ENCODE results near the gene KRTAP5-8.
"Not testable (repeated sequence)": the region's sequence is repeated elsewhere in the genome, so short reads cannot be mapped to it uniquely, and the experiment has no call there.

Gene KRTAP5-8

DNA sequence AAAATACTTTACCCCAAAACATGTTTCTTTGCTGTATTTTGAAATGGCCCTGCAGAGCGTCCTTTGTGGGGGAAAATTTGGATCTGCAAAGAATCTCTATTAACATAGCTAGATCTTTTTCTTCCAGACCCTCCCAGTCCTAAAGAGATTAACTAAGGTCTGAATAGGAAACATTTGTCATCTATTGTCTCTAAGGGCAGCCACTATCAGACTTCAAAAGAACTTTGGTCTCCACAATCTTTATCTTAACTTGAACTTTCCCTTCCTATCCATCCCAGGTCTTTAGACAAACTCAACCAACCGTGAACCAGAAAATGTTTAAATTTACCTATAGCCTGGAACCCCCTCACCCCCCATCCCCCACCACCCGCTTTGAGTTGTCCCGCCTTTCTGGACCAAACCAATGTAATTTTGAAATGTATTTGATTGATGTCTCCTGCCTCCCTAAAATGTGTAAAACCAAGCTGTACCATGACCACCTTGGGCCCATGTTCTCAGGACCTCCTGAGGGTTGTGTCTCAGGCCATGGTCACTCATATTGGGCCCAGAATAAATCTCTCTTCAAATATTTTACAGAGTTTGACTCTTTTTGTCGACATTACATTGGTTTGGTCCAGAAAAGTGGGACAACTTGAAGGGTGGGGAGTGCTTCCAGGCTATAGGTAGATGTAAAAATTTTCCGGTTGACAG is 6.8 kb downstream of the KRTAP5-8 start:
- no peak for DNase-seq

- DNase-seq, result no peak
These were observed 7.7 kb downstream of the KRTAP5-8 start for GRCh38 chr11:71545405-71545966.

DNA sequence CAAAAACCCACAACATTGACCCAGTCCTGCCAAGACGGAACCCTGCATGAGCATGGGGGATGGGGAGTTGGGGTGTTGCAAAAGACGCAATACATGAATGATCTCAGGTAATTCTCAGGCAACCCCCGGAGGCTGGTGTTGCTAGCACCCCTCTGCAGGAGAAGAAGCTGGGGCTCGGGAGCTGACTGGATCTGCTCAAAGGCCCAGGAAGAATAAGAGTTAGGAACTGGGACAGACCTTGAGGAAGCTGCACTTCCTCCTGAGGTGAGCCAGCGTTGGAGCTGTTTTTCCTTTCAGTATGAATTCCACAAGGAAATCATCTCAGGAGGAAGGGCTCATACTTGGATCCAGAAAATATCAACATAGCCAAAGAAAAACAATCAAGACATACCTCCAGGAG is 10.3 kb downstream of the KRTAP5-8 start, which contains the start of gene KRTAP5-9:
KRTAP5-9 (plus strand) TSS at position 301 of the 400 bp plus-strand sequence. CDS start 238 bp downstream, outside the sequence.
- DNase-seq, result no peak

- DNase-seq, result peak; percentile 28
These were observed 10.9 kb downstream of the KRTAP5-8 start for GRCh38 chr11:71548716-71549151.

DNA sequence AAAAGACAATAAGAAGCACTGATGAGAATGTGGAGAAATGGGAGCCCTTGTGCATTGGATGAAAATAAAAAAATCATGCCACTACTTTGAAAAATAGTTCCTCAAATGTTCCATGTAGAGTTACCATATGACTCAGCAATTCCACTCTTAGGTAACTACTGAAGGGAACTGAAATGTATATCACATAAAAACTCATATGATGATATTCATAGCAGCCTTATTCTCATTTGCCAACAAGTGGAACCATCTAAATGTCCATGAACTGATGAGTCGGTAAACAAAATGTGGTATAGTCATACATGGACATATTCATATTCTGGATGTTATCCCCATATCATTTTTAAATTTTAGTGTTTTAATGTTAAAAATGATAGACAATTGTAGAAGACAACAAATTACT is 13.9 kb downstream of the KRTAP5-8 start:
- DNase-seq, result peak; percentile 27

- no peak for DNase-seq
These were observed 17.2 kb downstream of the KRTAP5-8 start for GRCh38 chr11:71554996-71555395.

GRCh38 chr11:71555508-71555907 is 17.7 kb downstream of the KRTAP5-8 start:
- DNase-seq, result no peak

DNA sequence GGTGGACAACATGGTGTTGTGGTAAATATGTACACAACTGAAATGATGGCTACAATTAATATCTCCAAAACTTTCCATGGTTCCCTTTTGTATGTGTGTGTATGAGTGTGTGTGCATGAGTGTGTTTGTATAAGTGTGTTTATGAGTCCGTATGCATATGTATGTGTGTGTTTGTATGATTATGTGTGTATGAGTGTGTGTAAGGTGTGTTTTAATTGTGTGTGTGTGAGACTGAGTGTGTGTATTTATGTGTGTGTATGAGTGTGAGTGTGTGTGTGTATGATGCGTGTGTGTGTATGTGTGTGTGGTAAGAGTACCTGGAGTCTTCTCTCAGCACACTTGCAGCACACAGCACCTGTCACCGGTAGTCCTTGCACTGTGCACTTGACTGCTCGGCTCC is 18.2 kb downstream of the KRTAP5-8 start:
- DNase-seq, result no peak

DNA sequence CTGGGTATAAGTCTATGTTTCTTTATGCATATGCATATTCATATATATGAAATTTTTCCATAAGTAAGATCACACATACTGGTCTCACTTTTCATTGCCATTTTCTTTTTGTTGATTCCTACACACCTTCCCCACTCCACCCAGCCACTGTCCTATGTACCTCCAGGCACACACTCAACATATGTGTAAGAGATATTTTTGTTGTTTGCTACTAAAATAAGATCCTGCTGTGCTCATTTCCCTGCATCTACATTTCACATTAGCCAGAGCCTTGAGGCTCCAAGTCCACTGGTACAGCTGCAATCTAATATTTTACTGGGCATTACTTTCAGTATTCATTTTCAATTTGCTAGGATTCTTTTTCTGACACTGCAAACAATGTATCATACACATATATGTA is 19.4 kb downstream of the KRTAP5-8 start:
- DNase-seq, result no peak

GRCh38 chr11:71558996-71559395 is 21.2 kb downstream of the KRTAP5-8 start:
- no peak for DNase-seq

DNA sequence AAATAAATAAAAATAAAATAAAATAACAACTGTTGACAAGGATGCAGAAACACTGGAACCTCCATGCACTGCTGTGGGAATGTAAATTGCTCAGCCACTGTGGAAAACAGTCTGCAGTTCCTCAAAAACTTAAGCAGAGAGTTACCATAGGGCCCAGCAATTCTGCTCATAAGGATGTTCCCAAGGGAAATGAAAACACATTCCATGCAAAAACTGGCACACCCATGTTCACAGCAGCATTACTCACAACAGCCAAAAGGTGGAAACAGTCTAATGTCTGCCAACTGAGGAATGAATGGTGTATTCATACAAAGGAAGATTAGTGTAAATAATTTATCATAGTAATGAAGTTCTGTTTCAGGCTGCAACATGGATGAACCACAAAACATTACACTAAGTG is 24.3 kb downstream of the KRTAP5-8 start:
- DNase-seq, result no peak

DNA sequence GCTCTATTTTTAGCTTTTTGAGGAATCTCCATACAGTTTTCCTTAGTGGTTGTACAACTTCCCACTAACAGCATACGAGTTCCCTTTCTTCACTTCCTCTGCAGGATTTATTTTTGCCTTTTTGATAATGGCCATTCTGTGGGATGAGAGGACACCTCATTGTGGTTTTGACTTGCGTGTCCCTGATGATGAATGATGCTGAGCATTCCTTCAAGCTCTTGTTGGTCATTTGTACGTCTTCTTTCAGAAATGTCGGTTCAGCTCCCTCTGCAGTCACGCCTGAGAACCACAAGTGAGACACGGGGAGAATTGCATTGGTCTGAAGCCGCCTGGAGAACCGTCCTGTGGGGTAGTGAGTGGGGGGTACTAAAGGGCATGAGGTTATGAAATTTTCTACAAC is 25.6 kb downstream of the KRTAP5-8 start:
- peak; percentile 53 for DNase-seq

DNA sequence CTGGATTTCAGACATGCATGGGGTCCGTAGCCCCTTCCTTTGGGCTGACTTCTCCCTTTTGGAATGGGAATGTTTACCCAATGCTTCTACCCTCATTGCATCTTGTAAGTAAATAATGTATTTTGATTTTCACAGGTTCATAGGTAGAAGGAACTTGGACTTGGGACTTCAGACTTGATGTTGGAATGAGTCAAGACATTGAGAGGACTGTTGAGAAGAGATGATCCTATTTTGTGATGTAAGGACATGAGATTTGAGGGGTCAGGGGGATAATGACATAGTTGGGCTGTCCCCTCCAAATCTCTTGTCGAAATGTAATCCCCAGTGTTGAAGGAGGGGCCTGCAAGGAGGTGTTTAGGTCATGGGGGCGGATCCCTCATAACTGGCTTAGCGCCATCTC is 26.6 kb downstream of the KRTAP5-8 start:
- DNase-seq, result no peak

- DNase-seq, result no peak
These were observed 27.4 kb downstream of the KRTAP5-8 start, which contains the start of gene KRTAP5-10 for GRCh38 chr11:71565263-71565662. Gene KRTAP5-10, plus strand, starts transcription at chr11:71565563. Its CDS starts 25 bp downstream, at chr11:71565588.

- no peak for DNase-seq
These were observed 28.3 kb downstream of the KRTAP5-8 start for GRCh38 chr11:71566081-71566620.

- not testable (repeated sequence) for DNase-seq
These were observed 29.1 kb downstream of the KRTAP5-8 start for GRCh38 chr11:71566626-71567599.

GRCh38 chr11:71567633-71568032 is 29.8 kb downstream of the KRTAP5-8 start:
- not testable (repeated sequence) for DNase-seq

DNA sequence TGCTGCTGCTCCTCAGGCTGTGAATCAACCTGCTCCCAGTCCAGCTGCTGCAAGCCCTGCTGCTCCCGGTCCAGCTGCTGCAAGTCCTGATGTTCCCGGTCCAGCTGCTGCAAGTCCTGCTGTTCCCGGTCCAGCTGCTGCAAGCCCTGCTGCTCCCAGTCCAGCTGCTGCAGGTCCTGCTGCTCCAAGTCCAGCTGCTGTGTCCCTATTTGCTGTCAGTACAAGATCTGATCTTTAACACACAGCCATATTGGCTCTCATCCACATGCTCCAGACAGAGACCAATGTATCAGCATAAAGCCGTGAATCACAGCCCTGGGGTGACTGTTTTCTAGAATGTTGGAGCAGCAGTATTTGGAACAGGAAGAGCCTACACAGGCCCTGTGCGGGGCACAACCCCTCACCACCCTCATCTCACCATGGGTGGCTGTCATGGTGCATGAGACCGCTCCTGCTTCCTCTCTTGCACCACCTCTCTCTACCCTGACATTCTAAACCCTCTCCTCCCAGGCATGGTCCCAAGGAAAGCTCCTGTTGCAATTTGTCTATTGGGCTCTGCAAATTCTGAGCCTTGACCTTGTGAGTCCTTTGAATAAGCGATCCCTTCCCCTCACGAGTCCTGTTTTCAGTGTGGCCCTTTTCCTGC is 31.0 kb downstream of the KRTAP5-8 start:
- no peak for DNase-seq

DNA sequence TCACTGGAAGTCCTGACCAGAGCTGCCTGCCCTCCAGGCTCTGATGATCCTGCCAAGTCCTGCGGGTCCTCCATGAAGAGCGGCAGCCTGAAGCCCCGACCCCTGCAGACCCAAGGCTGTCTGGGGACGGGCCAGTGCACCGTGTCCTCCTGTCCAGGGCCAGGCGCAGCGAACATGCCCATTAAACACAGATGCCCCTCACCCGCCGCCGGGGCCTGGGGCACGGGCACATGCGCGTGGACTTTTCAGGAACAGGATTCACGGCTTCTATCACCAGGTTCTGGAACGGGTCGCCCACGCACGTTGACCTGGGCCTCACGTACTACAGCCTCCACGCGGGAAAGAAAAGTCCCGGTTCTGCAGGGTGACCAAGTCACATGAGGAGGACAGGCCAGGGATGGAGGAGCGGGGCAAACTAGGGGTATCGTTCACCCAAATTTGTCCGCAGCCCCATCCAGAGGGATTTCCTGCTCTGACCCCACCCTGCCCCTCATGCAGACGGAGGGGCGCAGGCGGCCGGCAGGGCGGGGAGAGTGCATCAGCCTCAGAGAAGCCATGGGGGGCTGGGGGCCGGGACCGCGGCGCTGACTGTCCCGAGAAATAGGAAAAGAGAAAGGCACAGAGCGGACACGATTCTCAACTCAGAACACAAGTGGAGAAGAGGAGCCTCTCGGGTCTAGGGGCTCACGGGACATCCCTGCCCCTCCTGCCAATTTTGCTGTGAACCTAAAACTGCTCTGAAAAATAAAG is 33.5 kb downstream of the KRTAP5-8 start:
- not testable (repeated sequence) for DNase-seq

- DNase-seq, result no peak
These were observed 35.0 kb downstream of the KRTAP5-8 start for GRCh38 chr11:71572811-71573210.

DNA sequence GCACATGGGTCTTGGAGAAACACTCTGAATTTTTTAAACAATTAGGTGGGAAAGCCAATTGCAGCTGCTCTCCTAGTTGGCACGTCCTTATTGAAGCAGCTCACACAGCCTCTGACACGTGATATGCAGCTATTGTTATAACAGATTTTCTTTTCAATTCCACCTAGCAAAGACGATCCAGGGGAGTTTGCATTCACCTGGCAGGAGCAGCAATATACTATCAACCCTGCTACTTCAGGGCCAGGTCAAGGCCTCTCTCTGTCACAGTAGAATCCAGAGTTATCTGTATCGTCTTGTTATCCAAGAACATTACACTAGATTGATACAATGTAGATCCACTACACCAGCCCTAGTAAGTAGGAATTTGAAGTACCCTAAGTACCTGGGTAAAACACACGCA is 36.6 kb downstream of the KRTAP5-8 start:
- no peak for DNase-seq

All from GDM1 (cell line).